ENCODE data around the gene CERS5.

The CERS5 gene

DNA sequence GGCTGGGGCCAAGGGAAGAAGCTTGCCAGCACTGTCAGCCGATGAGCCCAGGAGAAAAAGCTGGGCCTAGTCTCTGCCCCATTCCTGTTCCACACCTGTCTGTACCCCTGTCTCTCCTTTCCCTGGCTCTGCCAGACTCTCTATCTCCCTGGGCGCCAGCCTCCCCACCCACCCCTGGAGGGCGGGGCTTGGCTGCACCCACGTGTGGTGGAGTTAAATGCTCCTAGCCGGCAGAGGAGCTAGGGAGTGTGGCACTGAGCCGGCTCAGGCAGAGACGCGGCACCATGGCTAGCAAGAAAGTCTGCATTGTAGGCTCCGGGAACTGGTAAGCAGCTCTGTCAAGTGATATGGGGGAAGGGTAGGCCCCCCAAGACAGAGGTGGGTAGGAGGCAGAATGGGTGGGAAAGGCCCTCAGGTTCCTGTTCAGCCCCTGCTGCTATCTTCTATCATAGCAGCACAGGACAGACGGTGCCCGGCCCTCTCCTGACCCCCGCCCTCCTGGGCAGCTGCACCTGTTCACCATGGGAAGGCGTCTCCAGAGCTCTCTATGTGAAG lies 63.3 kb downstream of the CERS5 start, which contains the start of gene GPD1:
Gene GPD1 (plus strand): TSS at position 242 of the 555 bp plus-strand sequence. CDS start 43 bp downstream, at position 285.
- no peak within 1 kb of the TSS for H3K4me3 ChIP-seq (ENCODE audit: low read depth, low read length)
- TF ChIP-seq, protein P1, sequence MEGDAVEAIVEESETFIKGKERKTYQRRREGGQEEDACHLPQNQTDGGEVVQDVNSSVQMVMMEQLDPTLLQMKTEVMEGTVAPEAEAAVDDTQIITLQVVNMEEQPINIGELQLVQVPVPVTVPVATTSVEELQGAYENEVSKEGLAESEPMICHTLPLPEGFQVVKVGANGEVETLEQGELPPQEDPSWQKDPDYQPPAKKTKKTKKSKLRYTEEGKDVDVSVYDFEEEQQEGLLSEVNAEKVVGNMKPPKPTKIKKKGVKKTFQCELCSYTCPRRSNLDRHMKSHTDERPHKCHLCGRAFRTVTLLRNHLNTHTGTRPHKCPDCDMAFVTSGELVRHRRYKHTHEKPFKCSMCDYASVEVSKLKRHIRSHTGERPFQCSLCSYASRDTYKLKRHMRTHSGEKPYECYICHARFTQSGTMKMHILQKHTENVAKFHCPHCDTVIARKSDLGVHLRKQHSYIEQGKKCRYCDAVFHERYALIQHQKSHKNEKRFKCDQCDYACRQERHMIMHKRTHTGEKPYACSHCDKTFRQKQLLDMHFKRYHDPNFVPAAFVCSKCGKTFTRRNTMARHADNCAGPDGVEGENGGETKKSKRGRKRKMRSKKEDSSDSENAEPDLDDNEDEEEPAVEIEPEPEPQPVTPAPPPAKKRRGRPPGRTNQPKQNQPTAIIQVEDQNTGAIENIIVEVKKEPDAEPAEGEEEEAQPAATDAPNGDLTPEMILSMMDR (IDR thresholded peaks at IDR 0.05; ENCODE audit: low read depth, low read length): no peak

- TF ChIP-seq, protein P1 (IDR thresholded peaks at IDR 0.05; ENCODE audit: low read depth, low read length): no peak
- no peak overlapping the region for H3K4me3 ChIP-seq (ENCODE audit: low read depth, low read length)
Measured at GRCh38 chr12:50103351-50103750, 63.8 kb downstream of the CERS5 start.

DNA sequence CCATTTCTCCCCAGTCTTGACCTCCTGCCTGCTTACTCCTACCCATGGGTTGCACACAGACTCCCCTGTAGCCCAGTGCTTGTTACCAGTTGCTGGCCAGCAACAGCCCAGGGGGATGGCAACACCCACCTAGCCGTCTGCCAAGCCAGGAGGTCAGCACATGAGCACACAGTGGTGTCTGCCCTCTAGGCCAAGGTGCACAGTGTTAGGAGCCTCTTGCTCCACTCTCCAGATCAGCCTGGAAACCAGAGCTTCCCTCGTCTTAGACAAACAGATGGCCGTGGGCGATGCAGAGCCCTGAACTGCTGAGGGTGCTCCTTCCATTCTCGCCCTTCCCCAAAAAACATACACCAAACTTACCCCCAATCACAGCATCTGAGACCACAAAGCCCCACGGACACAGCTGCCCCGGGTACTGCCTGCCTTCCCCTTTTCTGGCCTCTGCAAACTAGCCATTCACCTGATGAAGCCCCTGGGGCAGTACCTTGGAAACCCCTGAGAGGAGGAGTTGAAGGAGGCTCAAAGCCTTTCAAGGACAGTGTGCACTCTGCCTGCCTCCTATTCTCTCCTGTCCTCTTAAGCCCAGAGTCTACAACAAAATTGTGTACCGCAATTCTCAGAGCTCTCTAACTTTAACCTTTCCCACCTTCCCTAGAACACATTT lies 64.4 kb downstream of the CERS5 start:
- H3K4me3 ChIP-seq (ENCODE audit: low read depth, low read length): no peak overlapping the region
- TF ChIP-seq, protein P1 (IDR thresholded peaks at IDR 0.05; ENCODE audit: low read depth, low read length): no peak

- TF ChIP-seq, protein P1 (IDR thresholded peaks at IDR 0.05; ENCODE audit: low read depth, low read length): no peak
- no peak overlapping the region for H3K4me3 ChIP-seq (ENCODE audit: low read depth, low read length)
Measured at GRCh38 chr12:50102131-50102531, 65.0 kb downstream of the CERS5 start.

DNA sequence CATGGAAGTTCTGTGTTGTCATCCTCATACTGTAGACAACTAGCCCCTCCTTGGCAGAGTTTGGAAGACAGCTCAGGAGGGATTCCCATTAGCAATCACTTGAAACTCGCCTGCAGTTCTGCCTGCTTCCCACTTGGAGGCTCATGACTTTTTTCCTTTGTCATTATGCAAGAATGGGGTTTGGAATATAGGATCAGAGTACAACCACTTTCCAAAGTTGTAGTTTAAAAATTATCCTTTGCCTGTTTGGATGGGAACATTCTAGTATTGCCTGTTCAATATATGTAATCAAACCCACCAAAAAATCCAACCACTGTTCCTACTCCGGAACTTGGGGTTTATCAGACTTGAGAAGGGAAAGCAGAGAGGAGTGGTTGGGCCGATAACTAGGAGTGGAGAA lies 65.5 kb downstream of the CERS5 start:
- TF ChIP-seq, protein P1 (IDR thresholded peaks at IDR 0.05; ENCODE audit: low read depth, low read length): peak; percentile 45
- H3K4me3 ChIP-seq (ENCODE audit: low read depth, low read length): no peak overlapping the region

DNA sequence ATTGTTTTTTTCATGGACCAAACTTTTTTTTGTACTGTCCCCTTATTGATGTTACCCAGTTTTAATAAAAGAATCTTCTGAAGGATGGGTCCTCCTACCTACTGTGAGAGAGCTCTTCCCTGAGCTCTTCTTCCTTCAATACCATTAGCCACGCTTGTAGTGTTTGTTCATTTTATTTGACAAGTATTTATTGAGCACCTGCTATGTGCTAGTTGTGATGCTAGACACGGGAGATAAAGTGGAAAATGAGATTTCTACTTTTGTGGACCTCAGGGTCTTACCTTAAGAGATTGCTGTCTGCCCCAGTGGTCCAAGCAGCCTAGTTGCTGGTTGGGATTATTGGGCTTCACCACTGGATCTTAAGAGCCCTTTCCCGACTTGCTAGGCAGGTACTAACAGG lies 66.6 kb downstream of the CERS5 start:
- TF ChIP-seq, protein P1 (IDR thresholded peaks at IDR 0.05; ENCODE audit: low read depth, low read length): no peak
- H3K4me3 ChIP-seq (ENCODE audit: low read depth, low read length): no peak overlapping the region

DNA sequence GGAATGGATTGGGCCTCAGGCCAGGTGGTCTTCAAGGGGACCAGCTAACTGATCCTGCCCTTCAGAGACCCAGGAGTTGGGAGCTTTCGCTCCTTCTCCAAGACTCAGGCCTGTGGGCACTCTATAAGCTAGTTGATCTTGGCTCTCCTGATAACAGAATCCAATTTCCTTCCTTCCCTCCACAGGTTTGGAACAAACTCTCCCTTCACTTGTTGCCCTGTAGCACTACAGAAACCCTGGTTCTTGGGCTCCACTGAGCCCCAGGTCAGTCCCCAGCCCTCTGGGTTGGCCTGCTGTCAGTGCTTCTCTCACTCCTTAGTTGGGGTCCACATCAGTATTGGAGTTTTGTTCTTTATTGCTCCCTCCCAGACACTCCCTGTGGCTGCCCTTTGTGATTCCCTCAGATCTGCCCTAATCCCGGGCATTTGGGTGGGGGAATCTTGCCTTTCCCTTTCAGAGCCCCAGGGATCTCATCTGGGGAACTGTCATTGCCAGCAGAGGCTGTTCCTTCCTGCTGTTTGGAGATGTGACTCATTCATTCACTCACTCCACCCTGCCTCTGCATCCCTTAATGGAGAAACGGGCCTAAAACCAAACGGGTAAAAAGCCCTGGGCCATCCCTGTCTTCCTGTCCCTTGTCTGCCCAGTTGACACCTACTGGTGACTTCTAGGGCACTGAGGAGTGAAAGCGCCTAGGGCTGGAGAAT lies 67.7 kb downstream of the CERS5 start:
- no peak overlapping the region for H3K4me3 ChIP-seq (ENCODE audit: low read depth, low read length)
- TF ChIP-seq, protein P1 (IDR thresholded peaks at IDR 0.05; ENCODE audit: low read depth, low read length): no peak
